GM10266 (cell line): ENCODE data around the gene TMEM59L.

Experiments
- DNase-seq: peaks from one replicate; pipeline ENCODE4 v3.0.0; 2012; ENCODE audit errors: extremely low spot score
- CTCF ChIP-seq: IDR thresholded peaks from 2 replicates; pipeline ENCODE4 v1.5.1; 2012; ENCODE audit warnings: mild to moderate bottlenecking, low read depth; ENCODE audit not compliant: control insufficient read depth, insufficient read depth; ENCODE audit errors: missing control alignments

The TMEM59L gene

GRCh38 chr19:18670312-18670711, 57.6 kb downstream of the TMEM59L start:
- TF ChIP-seq CTCF = no peak
- no peak for DNase-seq
